ENCODE measurements around the gene USH2A.

GRCh38 chr1:216186816-216187215 lies 236.4 kb downstream of the USH2A start:
- TF ChIP-seq CTCF (IDR thresholded peaks at IDR 0.05): no peak
- TF ChIP-seq POLR2A (IDR thresholded peaks at IDR 0.05): no peak

Data from transverse colon (tissue), 3 donors.